GM10847 (cell line): ENCODE data around the gene WNT11.

Experiments
- POLR2A ChIP-seq: IDR thresholded peaks from 2 replicates; pipeline ENCODE4 v1.6.1; 2011; ENCODE audit not compliant: insufficient read length; ENCODE audit errors: extremely low read depth

WNT11 gene

DNA sequence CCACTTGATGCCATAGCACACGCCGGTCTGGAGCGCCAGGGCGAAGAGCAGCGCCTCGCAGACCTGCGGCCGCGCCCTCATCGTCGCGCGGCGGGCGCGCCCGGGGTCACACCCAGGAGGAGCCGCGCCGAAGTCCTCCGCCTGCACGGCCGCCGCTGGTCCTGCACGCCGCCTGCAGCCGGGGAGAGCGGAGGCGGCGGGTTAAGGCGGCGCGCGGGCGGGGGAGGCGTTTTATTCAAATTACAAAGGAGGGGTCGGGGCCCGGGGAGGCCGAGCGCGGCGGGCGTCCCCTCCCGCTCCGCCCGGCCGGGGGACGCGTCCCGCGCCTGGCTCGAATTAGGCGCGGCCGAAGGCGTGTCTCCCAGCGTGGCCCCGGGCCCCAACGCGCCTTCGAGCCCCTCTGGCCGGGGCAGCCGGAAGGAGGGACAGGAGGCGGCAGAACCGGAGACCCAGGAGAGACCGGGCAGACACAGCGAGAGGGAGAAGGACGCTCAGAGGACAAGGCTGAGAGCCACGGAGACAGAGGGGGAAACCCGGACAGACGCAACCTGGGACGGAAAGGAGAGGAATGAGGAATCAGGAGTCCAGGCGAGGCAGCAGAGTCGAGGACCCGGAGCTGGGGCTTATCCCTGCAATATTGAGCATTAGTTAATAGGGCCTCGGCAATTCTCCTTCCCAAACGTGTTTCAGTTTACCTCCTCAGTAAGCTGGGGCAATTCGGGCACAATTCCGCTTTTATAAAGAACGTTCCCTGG is at the start of gene WNT11:
Gene WNT11, minus strand, starts transcription at position 176 of the 755 bp plus-strand sequence. Its CDS starts 95 bp downstream, at position 81.
- no peak for TF ChIP-seq POLR2A

DNA sequence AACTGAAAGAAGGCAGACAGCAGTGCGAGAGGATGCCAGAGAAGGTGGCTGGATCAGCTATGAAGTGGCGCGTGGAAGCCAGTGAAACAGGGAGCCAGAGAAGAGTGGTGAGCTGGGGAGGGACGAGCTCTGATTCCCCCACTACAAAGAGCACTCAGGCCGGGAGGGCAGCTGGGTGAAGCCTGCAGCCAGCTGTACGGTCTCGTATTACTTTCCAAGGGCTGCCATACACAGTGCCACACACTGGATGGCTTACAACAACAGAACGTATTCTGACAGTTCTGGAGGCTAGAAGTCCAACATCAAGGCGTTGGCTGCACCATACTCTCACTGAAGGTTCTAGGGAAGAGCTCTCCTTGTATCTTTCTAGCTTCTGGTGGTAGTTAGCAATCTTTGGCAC is 47.1 kb upstream of the WNT11 start:
- TF ChIP-seq POLR2A: no peak

DNA sequence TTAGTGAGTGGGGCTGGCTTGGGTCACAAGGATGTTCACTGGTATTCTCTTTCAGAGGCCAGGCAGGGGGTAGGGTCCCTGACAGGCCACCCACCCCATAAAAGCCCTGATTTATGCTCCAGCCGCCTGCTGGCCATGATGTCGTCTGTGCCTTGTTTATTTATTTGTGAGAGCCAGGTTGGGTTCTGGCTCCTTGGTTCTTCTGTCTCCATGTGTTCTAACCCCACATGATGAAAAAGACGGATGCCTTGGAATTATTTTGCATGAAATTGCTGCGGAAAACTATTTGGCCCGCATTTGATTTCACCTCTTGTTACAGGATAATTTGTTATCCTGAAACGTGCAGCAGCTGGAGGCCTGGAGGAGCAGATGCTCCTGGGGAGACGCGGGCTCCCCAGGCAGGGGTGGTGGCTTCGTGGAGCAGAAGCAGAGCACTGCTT is 46.3 kb upstream of the WNT11 start:
- no peak for TF ChIP-seq POLR2A

DNA sequence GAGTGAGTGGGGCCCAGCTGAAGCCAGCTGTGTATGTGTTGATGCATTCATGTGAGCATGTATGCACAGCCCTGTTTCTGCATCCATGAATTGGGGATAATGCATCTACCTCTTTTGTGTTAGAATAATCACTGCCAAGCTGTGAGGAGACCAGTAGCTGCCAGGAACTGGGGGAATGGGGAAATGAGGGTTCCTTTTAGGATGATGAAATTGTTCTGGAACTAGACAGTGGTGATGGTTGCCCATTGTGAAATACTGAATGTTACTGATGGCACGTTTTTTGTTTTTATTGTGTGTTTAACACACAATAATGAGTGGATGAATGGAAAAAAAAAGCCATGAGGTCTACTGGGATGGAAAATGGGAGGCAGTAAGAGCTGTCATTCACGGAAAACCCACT is 45.3 kb upstream of the WNT11 start:
- TF ChIP-seq POLR2A: no peak

DNA sequence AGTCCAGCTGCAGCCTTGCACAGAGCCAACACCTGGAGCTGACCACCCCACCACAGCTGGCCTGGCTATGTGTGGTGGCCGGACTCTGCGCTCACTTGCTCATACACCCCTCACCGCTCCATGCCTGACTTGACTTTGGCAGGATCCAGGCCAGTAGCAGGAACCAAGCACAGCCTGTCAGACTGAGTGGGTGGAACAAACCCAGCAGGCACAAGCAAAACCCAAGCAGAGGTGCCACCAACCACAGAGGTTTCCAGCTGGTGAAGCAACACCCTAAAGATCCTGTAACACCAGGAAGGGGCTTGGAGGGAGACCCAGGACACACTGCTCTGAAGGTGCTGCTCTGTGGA is 44.9 kb upstream of the WNT11 start:
- TF ChIP-seq POLR2A: no peak

DNA sequence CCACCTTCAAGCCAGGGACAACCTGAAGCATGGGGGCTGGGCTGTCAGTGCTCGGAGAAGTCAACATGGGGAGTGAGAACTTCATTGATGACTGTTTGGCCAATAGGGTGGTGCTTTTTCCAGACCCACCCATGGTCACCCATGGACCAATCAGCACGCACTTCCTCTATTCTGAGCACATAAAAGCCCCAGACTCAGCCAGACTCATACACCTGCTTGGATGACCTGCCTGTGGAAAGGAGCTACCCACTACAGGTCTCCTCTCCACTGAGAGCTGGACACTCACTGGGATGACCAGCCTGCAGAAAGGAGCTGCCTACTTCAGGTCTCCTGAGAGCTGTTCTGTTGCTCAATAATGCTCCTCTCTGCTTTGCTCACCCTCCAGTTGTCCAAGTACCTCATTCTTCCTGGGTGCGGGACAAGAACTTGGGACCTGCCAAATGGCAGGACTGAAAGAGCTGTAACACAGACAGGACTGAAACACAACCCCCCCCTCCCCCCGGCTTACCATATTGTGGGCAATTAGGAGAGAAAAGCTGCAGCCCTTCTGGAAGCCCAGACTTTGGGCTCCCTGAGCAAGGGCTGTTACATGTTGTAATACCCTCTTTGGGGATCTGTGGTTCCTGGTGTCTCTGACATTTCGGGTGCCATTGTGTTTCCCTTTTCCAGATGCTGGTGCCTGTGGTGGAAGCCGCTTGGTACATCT is 44.4 kb upstream of the WNT11 start:
- no peak for TF ChIP-seq POLR2A

DNA sequence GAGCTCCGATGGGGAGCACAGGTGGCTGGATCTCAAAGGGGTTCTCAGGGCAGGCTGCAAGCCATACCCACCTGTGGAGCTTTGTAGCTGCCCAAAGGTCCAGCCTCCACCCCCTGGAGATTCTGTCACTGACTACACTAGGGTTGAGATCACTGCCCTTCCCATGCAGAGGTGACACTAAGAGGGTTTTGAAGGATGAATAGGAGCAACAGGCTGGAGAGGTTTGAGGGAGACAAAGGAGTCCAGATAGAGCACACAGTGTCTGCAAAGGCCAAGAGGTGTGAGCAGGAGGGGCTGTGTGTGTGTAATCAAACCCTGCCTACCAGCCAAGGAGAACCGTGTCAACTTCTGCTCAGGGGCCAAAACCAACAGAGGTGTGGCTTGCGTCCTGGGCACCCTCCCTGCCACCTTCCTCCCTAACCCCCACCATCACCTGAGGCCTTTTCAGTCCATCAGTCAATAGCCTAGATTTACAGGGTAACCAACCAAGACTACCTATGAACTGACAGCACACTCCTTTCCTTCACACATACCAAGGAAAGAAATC is 43.0 kb upstream of the WNT11 start:
- TF ChIP-seq POLR2A: no peak

DNA sequence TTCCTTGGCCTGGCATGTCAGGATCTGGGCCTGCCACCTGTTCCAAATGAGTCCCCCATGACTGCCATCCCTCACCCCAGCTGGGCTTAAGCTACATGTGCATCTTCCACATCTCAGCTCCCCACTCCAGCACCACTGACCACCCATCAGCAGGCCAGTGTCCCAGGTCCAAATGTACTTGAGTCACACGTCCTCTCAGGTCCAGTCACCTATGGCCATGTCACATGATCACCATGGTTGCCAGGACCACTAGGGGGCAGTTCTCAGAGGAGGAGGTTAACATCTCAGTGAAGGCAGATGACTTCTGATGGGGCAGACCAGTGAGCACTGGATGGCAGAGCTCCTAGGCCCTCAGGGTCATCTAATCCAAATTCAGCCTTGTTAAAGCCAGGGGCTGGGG is 41.9 kb upstream of the WNT11 start:
- TF ChIP-seq POLR2A: no peak

DNA sequence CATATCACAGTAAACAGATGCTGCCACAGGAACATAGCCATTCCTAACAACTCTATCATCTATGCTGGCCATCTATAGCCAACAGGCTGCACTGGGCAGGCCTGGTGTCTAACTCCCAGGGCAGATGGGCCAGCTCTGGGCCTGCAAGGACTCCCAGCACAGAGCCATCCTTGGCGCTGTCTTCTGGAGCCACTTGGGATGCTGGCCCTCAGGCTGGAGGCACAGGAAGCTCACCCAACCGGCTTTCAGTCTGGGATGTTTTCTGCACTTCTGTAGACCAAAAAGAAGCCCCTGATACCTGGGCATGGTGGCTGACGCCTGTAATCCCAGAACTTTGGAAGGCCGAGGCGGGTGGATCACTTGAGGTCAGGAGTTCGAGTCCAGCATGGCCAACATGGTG is 40.8 kb upstream of the WNT11 start:
- no peak for TF ChIP-seq POLR2A

DNA sequence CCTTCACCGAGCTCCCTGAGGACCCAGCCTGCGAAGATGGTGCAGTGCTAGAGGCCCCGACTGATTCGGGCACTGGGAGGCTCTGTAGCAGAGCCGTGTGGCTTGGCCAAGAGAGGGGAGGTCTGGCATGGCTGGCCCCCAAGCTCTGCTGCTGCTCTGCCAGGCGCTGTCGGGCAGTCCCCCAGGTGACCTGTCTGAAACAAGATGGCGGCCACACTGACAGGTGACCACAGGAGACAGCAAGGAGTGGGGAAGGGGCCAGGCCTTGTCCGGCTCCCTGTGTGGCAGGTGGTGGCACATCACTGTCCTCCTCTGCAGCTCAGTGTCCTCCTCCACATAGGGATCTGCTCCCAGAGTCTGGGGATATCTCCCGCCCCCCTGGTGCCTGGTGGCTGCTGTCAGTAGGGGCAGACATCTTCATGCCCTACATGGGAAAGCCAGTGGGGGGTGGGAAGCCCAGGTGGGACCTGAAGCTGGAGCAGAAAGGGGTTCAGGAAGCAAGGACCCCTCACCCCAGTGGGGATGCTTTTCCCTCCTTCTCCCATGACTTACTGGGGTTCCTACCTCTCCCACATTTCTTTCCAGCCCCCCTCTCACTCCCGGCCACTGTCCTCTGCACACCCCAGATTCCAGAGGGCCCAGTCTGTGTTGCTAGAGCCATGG is 40.1 kb upstream of the WNT11 start:
- TF ChIP-seq POLR2A: no peak

DNA sequence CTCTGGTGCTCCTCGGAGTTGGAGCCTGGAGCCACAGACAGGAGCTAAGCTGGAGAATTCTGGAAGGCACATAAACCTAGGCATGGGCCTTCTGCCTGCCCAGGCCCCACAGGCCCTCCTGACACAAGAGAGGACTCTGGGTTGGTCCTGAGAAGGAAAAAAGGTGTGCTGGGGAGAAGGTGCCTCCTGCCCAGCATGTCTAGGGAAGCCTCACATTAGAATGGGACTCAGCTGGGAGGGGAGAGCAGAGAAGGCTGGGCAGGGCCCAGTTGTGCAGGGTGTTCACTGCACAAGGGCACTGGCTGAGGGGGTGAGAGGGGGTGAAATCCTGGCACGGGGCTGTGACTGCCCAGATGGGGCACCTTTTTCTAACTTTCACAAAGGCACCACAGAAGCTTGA is 39.4 kb upstream of the WNT11 start:
- TF ChIP-seq POLR2A: no peak

DNA sequence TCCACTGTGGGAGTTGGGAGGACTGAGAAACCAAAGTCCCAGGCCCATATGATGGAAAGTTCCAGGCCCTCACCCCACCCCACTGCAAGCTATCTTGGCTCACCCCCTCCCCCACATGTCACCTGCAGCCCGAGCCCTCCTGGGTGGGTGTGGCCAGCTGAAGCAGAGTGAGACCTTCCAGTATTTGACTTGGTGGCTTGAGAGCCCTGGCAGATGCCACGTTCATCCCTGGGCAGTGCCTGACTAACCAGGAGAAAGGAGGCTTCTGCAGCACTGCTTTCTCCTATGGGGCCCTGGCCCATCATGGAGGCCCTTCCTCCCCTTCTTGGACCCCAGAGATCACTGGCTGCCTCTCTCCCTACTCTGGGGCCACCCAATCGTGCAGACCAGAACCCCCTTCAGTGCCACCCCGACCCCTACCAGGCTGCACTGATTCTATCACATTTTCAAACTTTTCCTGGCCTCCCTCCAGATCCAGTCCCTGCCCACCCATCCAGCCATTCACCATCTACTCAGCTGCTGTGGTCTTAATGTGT is 38.1 kb upstream of the WNT11 start:
- no peak for TF ChIP-seq POLR2A

DNA sequence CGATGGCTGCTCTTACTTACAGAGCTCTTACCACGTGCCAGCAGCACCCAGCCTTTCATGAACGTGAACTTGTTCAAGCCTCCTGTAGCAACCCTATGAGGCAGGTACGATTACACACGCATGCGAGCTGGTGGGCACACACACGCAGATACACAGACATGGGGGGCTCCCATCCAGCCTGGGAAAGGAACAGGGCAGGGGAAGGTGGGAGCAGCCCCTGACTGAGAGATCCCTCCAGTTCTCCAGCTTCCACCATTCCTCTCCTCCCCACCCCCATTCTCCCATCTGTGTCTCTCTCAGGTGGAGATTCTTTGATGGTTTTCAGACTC is 37.6 kb upstream of the WNT11 start:
- TF ChIP-seq POLR2A: no peak

DNA sequence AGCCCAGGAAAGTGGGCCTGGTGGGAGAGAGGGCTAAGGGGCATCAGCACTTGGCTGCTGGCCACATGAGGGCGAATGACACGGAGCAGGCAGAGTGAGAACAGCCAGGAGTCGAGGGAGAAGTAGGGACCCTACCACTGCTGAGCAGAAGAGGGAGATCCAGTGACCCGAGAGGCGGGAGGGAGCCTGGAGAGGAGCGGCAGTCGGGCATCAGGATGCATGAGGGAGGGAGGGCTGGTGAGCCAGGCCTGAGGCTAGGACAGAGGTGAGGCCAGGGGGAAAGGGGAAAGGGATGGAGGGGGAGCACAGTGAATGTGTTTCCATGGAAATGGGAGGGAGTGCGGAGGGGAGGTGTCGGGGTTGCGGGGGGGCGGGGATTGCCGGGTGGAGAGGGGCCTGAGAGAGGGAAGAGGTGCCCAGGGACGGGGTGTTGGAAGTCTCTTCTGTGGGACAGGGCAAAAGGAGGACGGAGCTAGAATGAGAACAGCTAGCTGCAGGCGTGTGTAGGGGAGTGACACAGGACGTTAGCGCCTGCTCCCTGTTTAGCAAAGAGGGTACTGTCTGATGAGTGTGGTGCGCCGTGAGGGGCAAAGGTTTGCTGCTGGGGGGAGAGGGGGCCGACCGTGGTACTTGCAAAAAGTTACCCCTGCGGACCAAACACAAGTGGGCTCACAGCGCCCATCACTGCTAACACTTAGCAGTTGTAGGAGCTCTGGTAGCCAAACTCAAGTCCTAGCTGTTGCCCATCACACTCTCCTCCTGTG is 37.1 kb upstream of the WNT11 start:
- no peak for TF ChIP-seq POLR2A
